IPS DF 4.7 (cell line): Measurements from ENCODE around the gene COQ3.
"Not testable (repeated sequence)": the region's sequence is repeated elsewhere in the genome, so short reads cannot be mapped to it uniquely, and the experiment has no call there.

Experiments
- DNase-seq: peaks from one replicate; pipeline ENCODE4 v3.0.0-alpha.2; 2013; ENCODE audit warnings: low spot score; ENCODE audit errors: extremely low read depth

Gene COQ3

GRCh38 chr6:99384507-99384906 lies 9.5 kb downstream of the COQ3 start:
- no peak for DNase-seq

GRCh38 chr6:99378636-99379035 lies 15.4 kb downstream of the COQ3 start:
- no peak for DNase-seq

GRCh38 chr6:99369533-99369932 lies 24.5 kb downstream of the COQ3 start:
- no peak for DNase-seq

- no peak for DNase-seq
These were observed 27.1 kb downstream of the COQ3 start for GRCh38 chr6:99366852-99367251.

- no peak for DNase-seq
These were observed 30.0 kb downstream of the COQ3 start for GRCh38 chr6:99364026-99364425.

GRCh38 chr6:99362678-99363268 lies 31.2 kb downstream of the COQ3 start:
- no peak for DNase-seq

GRCh38 chr6:99359800-99360199 lies 34.2 kb downstream of the COQ3 start:
- DNase-seq = no peak

GRCh38 chr6:99356641-99357040 lies 37.4 kb downstream of the COQ3 start:
- DNase-seq = no peak

- DNase-seq = no peak
These were observed 39.0 kb downstream of the COQ3 start for GRCh38 chr6:99354983-99355382.

- DNase-seq = no peak
These were observed 40.9 kb downstream of the COQ3 start for GRCh38 chr6:99353126-99353525.

- DNase-seq = no peak
These were observed 43.4 kb downstream of the COQ3 start for GRCh38 chr6:99350573-99350972.

- DNase-seq = no peak
These were observed 44.5 kb downstream of the COQ3 start, which contains the start of gene FAXC for GRCh38 chr6:99349171-99350141. TSS of gene FAXC (minus strand) at chr6:99349674. CDS start at chr6:99349372, 302 bp downstream.

- DNase-seq = no peak
These were observed 45.5 kb downstream of the COQ3 start for GRCh38 chr6:99348288-99349170.

GRCh38 chr6:99347804-99348203 lies 46.2 kb downstream of the COQ3 start:
- no peak for DNase-seq

GRCh38 chr6:99346595-99346994 lies 47.4 kb downstream of the COQ3 start:
- no peak for DNase-seq

GRCh38 chr6:99345164-99345563 lies 48.8 kb downstream of the COQ3 start:
- no peak for DNase-seq

GRCh38 chr6:99344289-99344688 lies 49.7 kb downstream of the COQ3 start:
- DNase-seq = no peak

GRCh38 chr6:99341862-99342455 lies 52.0 kb downstream of the COQ3 start:
- no peak for DNase-seq

- DNase-seq = no peak
These were observed 55.8 kb downstream of the COQ3 start for GRCh38 chr6:99338188-99338587.

- not testable (repeated sequence) for DNase-seq
These were observed 58.7 kb downstream of the COQ3 start for GRCh38 chr6:99335298-99335697.

GRCh38 chr6:99334526-99335127 lies 59.4 kb downstream of the COQ3 start:
- DNase-seq = no peak
